ENCODE measurements around the gene TREML1. TPM values are rescaled to one million over a fixed set of nuclear protein-coding genes. Genes with fewer than 3 reads are reported as not detected.
A peak's percentile ranks its signal among the peaks of the same experiment; 100 is the strongest.

Gene TREML1
- polyA plus RNA-seq, 10 donors: 0.21 to 0.37 (median 0.27) TPM; not detected in 4

- DNase-seq: no peak
These were observed 25.0 kb upstream of the TREML1 start for GRCh38 chr6:41179163-41179562.

- no peak for DNase-seq
These were observed 23.5 kb upstream of the TREML1 start for GRCh38 chr6:41177695-41178094.

- no peak for DNase-seq
These were observed 23.1 kb upstream of the TREML1 start for GRCh38 chr6:41177287-41177686.

- DNase-seq: no peak
These were observed 22.0 kb upstream of the TREML1 start for GRCh38 chr6:41176189-41176588.

GRCh38 chr6:41175084-41175483 is 20.9 kb upstream of the TREML1 start:
- no peak for DNase-seq

- DNase-seq: no peak
These were observed 20.5 kb upstream of the TREML1 start for GRCh38 chr6:41174610-41175009.

GRCh38 chr6:41171908-41172307 is 17.8 kb upstream of the TREML1 start:
- no peak for DNase-seq

GRCh38 chr6:41170547-41171160 is 16.5 kb upstream of the TREML1 start:
- DNase-seq: no peak

GRCh38 chr6:41167173-41167963 is 13.2 kb upstream of the TREML1 start:
- DNase-seq: peak in 1 of 3 donors; percentile 34

- DNase-seq: no peak
These were observed 10.5 kb upstream of the TREML1 start for GRCh38 chr6:41164551-41165120.

- DNase-seq: no peak
These were observed 9.2 kb upstream of the TREML1 start for GRCh38 chr6:41163419-41163717.

GRCh38 chr6:41162687-41163418 is 8.7 kb upstream of the TREML1 start, which contains the start of gene TREM2:
Gene TREM2 (minus strand): TSS chr6:41163116. CDS start chr6:41163082, 34 bp downstream.
- no peak for DNase-seq

GRCh38 chr6:41161851-41162552 is 7.9 kb upstream of the TREML1 start:
- no peak for DNase-seq

- no peak for DNase-seq
These were observed 7.2 kb upstream of the TREML1 start for GRCh38 chr6:41161380-41161779.

- no peak for DNase-seq
These were observed 6.8 kb upstream of the TREML1 start for GRCh38 chr6:41160933-41161332.

- DNase-seq: peak in 2 of 3 donors; percentile 16 to 30
These were observed 5.4 kb upstream of the TREML1 start for GRCh38 chr6:41159415-41160082.

- no peak for DNase-seq
These were observed 3.2 kb upstream of the TREML1 start for GRCh38 chr6:41157323-41157722.

GRCh38 chr6:41156771-41157170 is 2.6 kb upstream of the TREML1 start:
- no peak for DNase-seq

GRCh38 chr6:41156001-41156400 is 1.9 kb upstream of the TREML1 start:
- no peak for DNase-seq

- no peak for DNase-seq
These were observed 1.1 kb upstream of the TREML1 start for GRCh38 chr6:41155132-41155805.

- no peak for DNase-seq
These were observed 696 bp downstream of the TREML1 start for GRCh38 chr6:41153451-41153850.
